Endothelial cell of umbilical vein (primary cell): ENCODE results near the gene HPS4. TPM values are rescaled to one million over a fixed set of nuclear protein-coding genes. Genes with fewer than 3 reads are reported as not detected.

Experiments
- BruUV-seq: library from RNA; stranded (reverse); fragments of 400-500 nt; replicated peaks from 2 replicates; lab custom pipeline; 2021; lab: Mats Ljungman, UMichigan
- CTCF ChIA-PET: fragments of 300-600, 350-600 bp; sonication (Branson Sonifier 250); formaldehyde crosslinking; loops from one replicate; lab custom pipeline; 2021; ENCODE audit warnings: antibody characterized with exemption, inconsistent platforms; lab: Charles Lee
- POLR2A ChIA-PET: fragments of 300-600, 350-600 bp; sonication (Branson Sonifier 250); formaldehyde crosslinking; loops from one replicate; lab custom pipeline; 2021; ENCODE audit warnings: antibody characterized with exemption, inconsistent platforms; lab: Charles Lee
- DNase-seq: peaks from one replicate; pipeline ENCODE4 v3.0.0-alpha.2; 2011; ENCODE audit warnings: low read depth, low spot score
- FAIRE-seq: peaks from 2 replicates; lab custom pipeline; 2011; peaks lifted over from hg19 to GRCh38; lab: Jason Lieb, UNC
- H2AFZ ChIP-seq: 2 replicates; pipeline ENCODE4 v1.6.0; 2012; ENCODE audit warnings: low read depth, low read length, control low read depth, inconsistent platforms
- H3K27ac ChIP-seq: 2 replicates; pipeline ENCODE4 v1.5.1; 2011; ENCODE audit warnings: low read depth, mild to moderate bottlenecking, control low read depth, low read length, moderate library complexity; ENCODE audit not compliant: insufficient read depth
- H3K27me3 ChIP-seq, 2 experiments: 2 replicates each; pipeline versions ENCODE4 v1.6.0 to v1.6.1; 2011; ENCODE audit warnings: low read length in 2 of 2, mixed read lengths in 1 of 2; ENCODE audit not compliant: control insufficient read depth in 2 of 2, insufficient read depth in 2 of 2
- H3K36me3 ChIP-seq, 2 experiments: 2 replicates in 1 of 2; 3 replicates in 1 of 2; pipeline ENCODE4 v1.5.1; 2011; ENCODE audit warnings: low read length in 2 of 2, mild to moderate bottlenecking in 1 of 2, moderate library complexity in 1 of 2; ENCODE audit not compliant: control insufficient read depth in 2 of 2, insufficient read depth in 2 of 2; ENCODE audit errors: extremely low read depth in 1 of 2
- H3K4me1 ChIP-seq: 3 replicates; pipeline ENCODE4 v1.5.1; 2011; ENCODE audit warnings: mild to moderate bottlenecking, low read length; ENCODE audit not compliant: control insufficient read depth, insufficient read depth; ENCODE audit errors: extremely low read depth
- H3K4me2 ChIP-seq: 2 replicates; pipeline ENCODE4 v1.6.1; 2011; ENCODE audit warnings: low read length, control low read depth, mixed read lengths; ENCODE audit not compliant: insufficient read depth
- H3K4me3 ChIP-seq, 3 experiments: fragments of 200-600 bp in 1 of 3; sonication (generic), shearing (Covaris generic) in 1 of 3; replicated peaks in 1 of 3; 2 replicates each; pipeline ENCODE4 v1.5.1; 2011 to 2016; ENCODE audit warnings: control low read depth in 3 of 3, low read length in 3 of 3, mild to moderate bottlenecking in 2 of 3, inconsistent platforms in 1 of 3, low read depth in 1 of 3, moderate library complexity in 1 of 3; ENCODE audit not compliant: insufficient read depth in 1 of 3
- H3K79me2 ChIP-seq: 2 replicates; pipeline ENCODE4 v1.6.0; 2012; ENCODE audit warnings: low read length, inconsistent platforms; ENCODE audit not compliant: control insufficient read depth, insufficient read depth
- H3K9ac ChIP-seq: replicated peaks from 2 replicates; pipeline ENCODE3; 2011; ENCODE audit warnings: low read length, control low read depth; ENCODE audit not compliant: insufficient read depth; ENCODE audit errors: extremely low read depth
- H3K9me1 ChIP-seq: replicated peaks from 3 replicates; pipeline ENCODE4 v1.6.0; 2011; ENCODE audit warnings: mild to moderate bottlenecking, low read length; ENCODE audit not compliant: control insufficient read depth, insufficient read depth; ENCODE audit errors: extremely low read depth
- H3K9me3 ChIP-seq: replicated peaks from 2 replicates; pipeline ENCODE4 v1.5.1; 2012; ENCODE audit warnings: low read length, inconsistent platforms; ENCODE audit not compliant: control insufficient read depth, insufficient read depth
- H4K20me1 ChIP-seq: replicated peaks from 2 replicates; pipeline ENCODE3; 2011; ENCODE audit warnings: mild to moderate bottlenecking, low read length; ENCODE audit not compliant: control insufficient read depth, insufficient read depth; ENCODE audit errors: extremely low read depth
- CTCF ChIP-seq, 2 donors: IDR thresholded peaks; 1 replicate in 1 of 2; 2 replicates in 1 of 2; pipeline ENCODE4 v1.5.1; 2011; ENCODE audit warnings: low read length in 2 of 2, mild to moderate bottlenecking in 2 of 2, moderate library complexity in 2 of 2, control low read depth in 1 of 2, inconsistent platforms in 1 of 2, low read depth in 1 of 2; ENCODE audit not compliant: insufficient read depth in 1 of 2; ENCODE audit errors: extremely low read depth in 1 of 2
- EZH2 ChIP-seq: IDR thresholded peaks from 2 replicates; pipeline ENCODE4 v1.6.1; 2012; ENCODE audit warnings: borderline replicate concordance, low read depth, mild to moderate bottlenecking, moderate library complexity, low read length, inconsistent platforms; ENCODE audit not compliant: severe bottlenecking
- FOS ChIP-seq: IDR thresholded peaks from 2 replicates; pipeline ENCODE4 v1.6.1; 2011; ENCODE audit warnings: mild to moderate bottlenecking, low read length, moderate library complexity, borderline replicate concordance; ENCODE audit not compliant: insufficient read depth
- GATA2 ChIP-seq: IDR thresholded peaks from 2 replicates; pipeline ENCODE4 v1.7.0; 2011; ENCODE audit warnings: low read depth, mild to moderate bottlenecking, moderate library complexity, mixed read lengths, low read length; ENCODE audit not compliant: insufficient read length, insufficient read depth
- JUN ChIP-seq: IDR thresholded peaks from 2 replicates; pipeline ENCODE4 v1.6.1; 2011; ENCODE audit warnings: borderline replicate concordance, low read depth; ENCODE audit not compliant: insufficient read length, insufficient read depth
- MYC ChIP-seq: IDR thresholded peaks from one replicate; pipeline ENCODE4 v1.6.1; 2011; ENCODE audit warnings: mild to moderate bottlenecking, low read depth, low read length
- POLR2A ChIP-seq: IDR thresholded peaks from 2 replicates; pipeline ENCODE4 v1.6.1; 2012; ENCODE audit warnings: low read depth, mild to moderate bottlenecking, control low read depth, low read length
- POLR2AphosphoS5 ChIP-seq: IDR thresholded peaks from 2 replicates; pipeline ENCODE4 v1.6.1; 2012; ENCODE audit warnings: low read depth, mild to moderate bottlenecking, control low read depth, low read length, moderate library complexity; ENCODE audit not compliant: insufficient read depth
- dilution Hi-C: fragments of 300-500 bp; cut with MboI; formaldehyde crosslinking; loops from one replicate; pipeline ENCODE4 v1.15.0; 2019; ENCODE audit warnings: low sequenced_read_pairs; ENCODE audit not compliant: extremely low pct_ligation_motif_present
- intact Hi-C: fragments of 100-400 bp; cut with micrococcal nuclease; formaldehyde crosslinking; loops from one replicate; pipeline ENCODE4 v1.10.0; 2022
- polyA plus RNA-seq, 4 experiments: library from polyadenylated mRNA; depleted of rRNA in 3 of 4; stranded (reverse) in 3 of 4; unstranded in 1 of 4; fragments of >200 nt; gene quantifications; 2 replicates each; pipeline versions ENCODE4 v1.2.1 to v1.2.3, GENCODE V29; 2011 to 2012; ENCODE audit warnings: missing spikeins in 1 of 4
- total RNA-seq: library from RNA; stranded (reverse); gene quantifications from 2 replicates; pipeline ENCODE4 v1.2.3, GENCODE V29; 2021
- TF ChIP-seq, protein P1 (sequence below): IDR thresholded peaks from 2 replicates; pipeline ENCODE4 v1.6.1; 2011; ENCODE audit not compliant: insufficient read depth, insufficient read length

HPS4 gene
- total and polyA plus RNA-seq, 2 donors (not counting 3 experiments of a cell fraction or from before 2014, with no cell fraction given): 28.4 to 29.7 TPM

GRCh38 chr22:26515931-26516330 lies 32.3 kb upstream of the HPS4 start:
- Histone ChIP-seq H3K27ac (no peak overlapping the region), H3K27me3 (no peaks in the 10 kb centered on the region), H2AFZ (no peak overlapping the region), H3K4me3 (no peak overlapping the region), H3K9me1 (no peaks in the 10 kb centered on the region), H3K79me2 (peaks cover 13% of the 10 kb centered on the region), H3K9me3 (no peaks in the 10 kb centered on the region), H3K4me1 (peaks cover 16% of the 10 kb centered on the region), H4K20me1 (no peaks in the 10 kb centered on the region), H3K4me2 (no peak overlapping the region), H3K36me3 (no peaks in the 10 kb centered on the region), H3K9ac (no peak overlapping the region)
- ChIA-PET POLR2A (interaction anchor here (1.1 kb wide), 1 partner anchor 13 kb away, joined by 6 read pairs; no protein-coding TSS in a partner anchor), CTCF (interaction anchor here (1.0 kb wide), 1 partner anchor 13 kb away, joined by 3 read pairs; no protein-coding TSS in a partner anchor)
- intact Hi-C loops: no loop called here
- no peak for TF ChIP-seq MYC
- TF ChIP-seq POLR2A: no peak
- no peak for TF ChIP-seq EZH2
- no peak for TF ChIP-seq POLR2AphosphoS5
- TF ChIP-seq, protein P1, sequence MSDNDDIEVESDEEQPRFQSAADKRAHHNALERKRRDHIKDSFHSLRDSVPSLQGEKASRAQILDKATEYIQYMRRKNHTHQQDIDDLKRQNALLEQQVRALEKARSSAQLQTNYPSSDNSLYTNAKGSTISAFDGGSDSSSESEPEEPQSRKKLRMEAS: no peak
- no peak for TF ChIP-seq FOS
- no peak for TF ChIP-seq JUN
- TF ChIP-seq CTCF (IDR thresholded peaks at IDR 0.05; ENCODE audit: extremely low read depth in 1 of 2, insufficient read depth in 1 of 2, low read depth in 1 of 2, low read length in 2 of 2): no peak
- no peak for TF ChIP-seq GATA2
- DNase-seq: no peak
- dilution Hi-C loops: no loop called here
- no TSS peak for BruUV-seq
- no peak for FAIRE-seq
